HepG2 (cell line): ENCODE results near the gene SASH1. TPM values are rescaled to one million over a fixed set of nuclear protein-coding genes. Genes with fewer than 3 reads are reported as not detected.
A peak's percentile ranks its signal among the peaks of the same experiment; 100 is the strongest.

Experiments
- ARID2 ChIP-seq: sonication (generic); formaldehyde crosslinking; IDR thresholded peaks from 2 replicates; pipeline ENCODE4 v1.8.1; 2022; ENCODE audit warnings: mild to moderate bottlenecking, missing genetic modification reagents, borderline replicate concordance
- BCL6 ChIP-seq: IDR thresholded peaks from 2 replicates; pipeline ENCODE4 v1.6.1; 2016; ENCODE audit warnings: missing genetic modification reagents, missing compliant biosample characterization
- BRF2 ChIP-seq: sonication (generic); formaldehyde crosslinking; IDR thresholded peaks from 2 replicates; pipeline ENCODE4 v1.8.1; 2022; ENCODE audit warnings: mild to moderate bottlenecking, missing genetic modification reagents
- CREB1 ChIP-seq, 2 experiments: fragments of 450-650 bp in 1 of 2; IDR thresholded peaks; 2 replicates each; pipeline ENCODE4 v1.6.1; 2016 to 2017; ENCODE audit warnings: control low read depth in 1 of 2, mild to moderate bottlenecking in 1 of 2, missing compliant biosample characterization in 1 of 2, missing genetic modification characterization in 1 of 2
- CREBL2 ChIP-seq: sonication (generic); formaldehyde crosslinking; IDR thresholded peaks from 2 replicates; pipeline ENCODE4 v1.8.1; 2023; ENCODE audit warnings: missing genetic modification reagents, mild to moderate bottlenecking, borderline replicate concordance
- FOXA1 ChIP-seq, 2 experiments: fragments of 450-650 bp in 1 of 2; sonication (generic) in 1 of 2; formaldehyde crosslinking in 1 of 2; IDR thresholded peaks; 2 replicates each; pipeline versions ENCODE4 v1.4.0 to v1.6.1; 2016 to 2020; ENCODE audit warnings: missing genetic modification reagents in 1 of 2
- GPN1 ChIP-seq: sonication (generic); formaldehyde crosslinking; IDR thresholded peaks from 2 replicates; pipeline ENCODE4 v1.5.1; 2020; ENCODE audit warnings: missing genetic modification reagents, borderline replicate concordance
- IKZF5 ChIP-seq: IDR thresholded peaks from 2 replicates; pipeline ENCODE4 v1.6.1; 2018; ENCODE audit warnings: missing genetic modification reagents, mild to moderate bottlenecking, missing compliant biosample characterization
- ISL2 ChIP-seq: sonication (generic); formaldehyde crosslinking; IDR thresholded peaks from 2 replicates; pipeline ENCODE4 v1.5.0; 2020; ENCODE audit warnings: missing genetic modification reagents
- MIXL1 ChIP-seq: IDR thresholded peaks from 2 replicates; pipeline ENCODE4 v1.6.1; 2016
- NR2F2 ChIP-seq: IDR thresholded peaks from 2 replicates; pipeline ENCODE4 v1.6.1; 2012; ENCODE audit warnings: low read depth, inconsistent platforms, borderline replicate concordance
- NR3C1 ChIP-seq: sonication (generic); formaldehyde crosslinking; IDR thresholded peaks from 2 replicates; pipeline ENCODE4 v1.4.0; 2020; ENCODE audit warnings: missing genetic modification reagents
- SMAD3 ChIP-seq: sonication (generic); formaldehyde crosslinking; IDR thresholded peaks from 2 replicates; pipeline ENCODE4 v1.4.0; 2020; ENCODE audit warnings: missing genetic modification reagents
- TOE1 ChIP-seq: sonication (generic); formaldehyde crosslinking; IDR thresholded peaks from 2 replicates; pipeline ENCODE4 v1.4.0; 2020; ENCODE audit warnings: mild to moderate bottlenecking, missing genetic modification reagents
- YY1 ChIP-seq: IDR thresholded peaks from 2 replicates; pipeline ENCODE4 v1.6.1; 2011; ENCODE audit warnings: low read length, low read depth, moderate library complexity, mild to moderate bottlenecking; ENCODE audit not compliant: insufficient read depth, insufficient replicate concordance
- ZFP91 ChIP-seq: sonication (generic); formaldehyde crosslinking; IDR thresholded peaks from 2 replicates; pipeline ENCODE4 v1.9.0; 2022; ENCODE audit warnings: missing genetic modification reagents, mild to moderate bottlenecking, borderline replicate concordance
- ZNF235 ChIP-seq: sonication (generic); formaldehyde crosslinking; IDR thresholded peaks from 2 replicates; pipeline ENCODE4 v1.8.1; 2023; ENCODE audit warnings: mild to moderate bottlenecking, missing genetic modification reagents, borderline replicate concordance
- ZNF317 ChIP-seq: sonication (generic); formaldehyde crosslinking; IDR thresholded peaks from 2 replicates; pipeline ENCODE4 v1.5.0; 2020; ENCODE audit warnings: mild to moderate bottlenecking, missing genetic modification reagents
- ZNF431 ChIP-seq: sonication (generic); formaldehyde crosslinking; IDR thresholded peaks from 2 replicates; pipeline ENCODE4 v1.9.0; 2022; ENCODE audit warnings: missing genetic modification reagents, low read depth, mild to moderate bottlenecking, borderline replicate concordance
- ZNF574 ChIP-seq: sonication (generic); formaldehyde crosslinking; IDR thresholded peaks from 2 replicates; pipeline ENCODE4 v1.4.0; 2020; ENCODE audit warnings: missing genetic modification reagents
- ZNF788 ChIP-seq: sonication (generic); formaldehyde crosslinking; IDR thresholded peaks from 2 replicates; pipeline ENCODE4 v1.5.0; 2020; ENCODE audit warnings: mild to moderate bottlenecking, missing genetic modification reagents, borderline replicate concordance
- polyA plus RNA-seq, 8 experiments: library from polyadenylated mRNA; depleted of rRNA in 3 of 8; stranded (reverse) in 7 of 8; unstranded in 1 of 8; fragments of >200 nt; fragmentation: Illumina TruSeq in 4 of 8; extraction: Trizol in 4 of 8; gene quantifications; 2 replicates each; pipeline versions ENCODE4 v1.2.1 to v1.2.3, GENCODE V29; 2011 to 2016; ENCODE audit warnings: low read depth in 4 of 8, missing spikeins in 1 of 8, mixed read lengths in 1 of 8; ENCODE audit not compliant: insufficient read depth in 1 of 8
- total RNA-seq, 5 experiments: library from RNA; depleted of rRNA; stranded (reverse); fragments of >200 nt; fragmentation: Illumina TruSeq; extraction: Trizol; gene quantifications; 2 replicates each; pipeline ENCODE4 v1.2.3, GENCODE V29; 2016; ENCODE audit warnings: low read depth in 1 of 5

The SASH1 gene
- total and polyA plus RNA-seq, 2 of the 13 experiments (the other 11 are each of a cell fraction or from before 2014, with no cell fraction given), result 7.5 to 8.2 TPM

GRCh38 chr6:148577687-148578488 lies 235.2 kb downstream of the SASH1 start (continued):
- peak; percentile 43; the same call in 1 of the 2 replicates for TF ChIP-seq ZNF574 (CRISPR knock-in tag)
- no peak for TF ChIP-seq CREBL2 (CRISPR knock-in tag)
- TF ChIP-seq CREB1 (IDR thresholded peaks at IDR 0.05), result 0 out of 2 replicates have a peak, but pooled peaks have one; percentile 32
- no peak for TF ChIP-seq CREB1 (CRISPR knock-in tag; IDR thresholded peaks at IDR 0.05)
- no peak for TF ChIP-seq FOXA1 (IDR thresholded peaks at IDR 0.05)
- TF ChIP-seq FOXA1 (CRISPR knock-in tag; IDR thresholded peaks at IDR 0.05), result no peak
- TF ChIP-seq MIXL1 (CRISPR knock-in tag), result 0 out of 2 replicates have a peak, but pooled peaks have one; percentile 13
- TF ChIP-seq ZNF431, result no peak
- TF ChIP-seq IKZF5 (CRISPR knock-in tag), result 0 out of 2 replicates have a peak, but pooled peaks have one; percentile 38
- no peak for TF ChIP-seq ZNF317
- no peak for TF ChIP-seq ZNF788 (CRISPR knock-in tag)
- 0 out of 2 replicates have a peak, but pooled peaks have one; percentile 23 for TF ChIP-seq SMAD3 (CRISPR knock-in tag)
- TF ChIP-seq NR2F2, result no peak
- peak; percentile 28; the same call in 1 of the 2 replicates for TF ChIP-seq BRF2 (CRISPR knock-in tag)
- TF ChIP-seq ARID2 (CRISPR knock-in tag), result no peak
- no peak for TF ChIP-seq GPN1 (CRISPR knock-in tag)
- peak; percentile 12 for TF ChIP-seq YY1
- TF ChIP-seq ZFP91, result peak; percentile 39; the same call in 1 of the 2 replicates
- 0 out of 2 replicates have a peak, but pooled peaks have one; percentile 29 for TF ChIP-seq BCL6 (CRISPR knock-in tag)
- TF ChIP-seq TOE1 (CRISPR knock-in tag), result 0 out of 2 replicates have a peak, but pooled peaks have one; percentile 69
- 0 out of 2 replicates have a peak, but pooled peaks have one; percentile 27 for TF ChIP-seq ISL2 (CRISPR knock-in tag)
- TF ChIP-seq NR3C1 (CRISPR knock-in tag), result no peak
- TF ChIP-seq ZNF235 (CRISPR knock-in tag), result no peak
